Measurements from ENCODE around the gene RYR1. TPM values are rescaled to one million over a fixed set of nuclear protein-coding genes. Genes with fewer than 3 reads are reported as not detected.

Gene RYR1
- total and polyA plus RNA-seq, 2 donors from 2014 or later = 0.69 to 2.8 TPM

- no peak overlapping the region for H3K9ac ChIP-seq (ENCODE audit: low read length in 3 of 3)
- no peaks in the 10 kb centered on the region for H3K9me3 ChIP-seq (ENCODE audit: control insufficient read depth in 2 of 3, insufficient read depth in 1 of 3, low read length in 3 of 3)
- intact Hi-C loops (cut with DNase I) = no loop called here
- H3K27ac ChIP-seq (ENCODE audit: low read depth in 2 of 2, low read length in 2 of 2) = no peak overlapping the region
- DNase-seq = no peak
- no peak overlapping the region for H3K4me3 ChIP-seq (ENCODE audit: low read length in 3 of 3)
- no peak for FAIRE-seq
- no peaks in the 10 kb centered on the region for H3K36me3 ChIP-seq (ENCODE audit: control insufficient read depth in 2 of 3, insufficient read depth in 3 of 3, low read length in 3 of 3)
- no peaks in the 10 kb centered on the region for H3K27me3 ChIP-seq (ENCODE audit: control insufficient read depth, insufficient read depth, low read length)
- TF ChIP-seq, protein P1, sequence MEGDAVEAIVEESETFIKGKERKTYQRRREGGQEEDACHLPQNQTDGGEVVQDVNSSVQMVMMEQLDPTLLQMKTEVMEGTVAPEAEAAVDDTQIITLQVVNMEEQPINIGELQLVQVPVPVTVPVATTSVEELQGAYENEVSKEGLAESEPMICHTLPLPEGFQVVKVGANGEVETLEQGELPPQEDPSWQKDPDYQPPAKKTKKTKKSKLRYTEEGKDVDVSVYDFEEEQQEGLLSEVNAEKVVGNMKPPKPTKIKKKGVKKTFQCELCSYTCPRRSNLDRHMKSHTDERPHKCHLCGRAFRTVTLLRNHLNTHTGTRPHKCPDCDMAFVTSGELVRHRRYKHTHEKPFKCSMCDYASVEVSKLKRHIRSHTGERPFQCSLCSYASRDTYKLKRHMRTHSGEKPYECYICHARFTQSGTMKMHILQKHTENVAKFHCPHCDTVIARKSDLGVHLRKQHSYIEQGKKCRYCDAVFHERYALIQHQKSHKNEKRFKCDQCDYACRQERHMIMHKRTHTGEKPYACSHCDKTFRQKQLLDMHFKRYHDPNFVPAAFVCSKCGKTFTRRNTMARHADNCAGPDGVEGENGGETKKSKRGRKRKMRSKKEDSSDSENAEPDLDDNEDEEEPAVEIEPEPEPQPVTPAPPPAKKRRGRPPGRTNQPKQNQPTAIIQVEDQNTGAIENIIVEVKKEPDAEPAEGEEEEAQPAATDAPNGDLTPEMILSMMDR (IDR thresholded peaks at IDR 0.05; ENCODE audit: borderline replicate concordance, extremely low read depth, insufficient read depth) = no peak
- no peaks in the 10 kb centered on the region for H3K4me1 ChIP-seq (ENCODE audit: control insufficient read depth in 2 of 3, insufficient read depth in 2 of 3, low read depth in 1 of 3, low read length in 3 of 3)
These were observed 21.0 kb upstream of the RYR1 start for GRCh38 chr19:38412491-38412890.

- FAIRE-seq (no peak), DNase-seq (peak in 1 of 5 donors; percentile 65)
- H3K27ac ChIP-seq (ENCODE audit: low read depth in 2 of 2, low read length in 2 of 2) = no peak overlapping the region
- TF ChIP-seq, protein P1 (IDR thresholded peaks at IDR 0.05; ENCODE audit: borderline replicate concordance, extremely low read depth, insufficient read depth) = no peak
- H3K9ac ChIP-seq (ENCODE audit: low read length in 3 of 3) = no peak overlapping the region
- peaks cover 0 to 1% (median 0%) of the 10 kb centered on the region in 3 donors for H3K4me1 ChIP-seq (ENCODE audit: control insufficient read depth in 2 of 3, insufficient read depth in 2 of 3, low read depth in 1 of 3, low read length in 3 of 3)
- no peaks in the 10 kb centered on the region for H3K36me3 ChIP-seq (ENCODE audit: control insufficient read depth in 2 of 3, insufficient read depth in 3 of 3, low read length in 3 of 3)
- H3K27me3 ChIP-seq (ENCODE audit: control insufficient read depth, insufficient read depth, low read length) = no peaks in the 10 kb centered on the region
- H3K4me3 ChIP-seq (ENCODE audit: low read length in 3 of 3) = no peak overlapping the region
- intact Hi-C loops (cut with DNase I) = no loop called here
- H3K9me3 ChIP-seq (ENCODE audit: control insufficient read depth in 2 of 3, insufficient read depth in 1 of 3, low read length in 3 of 3) = no peaks in the 10 kb centered on the region
These were observed 20.5 kb upstream of the RYR1 start for GRCh38 chr19:38412961-38413360.

DNA sequence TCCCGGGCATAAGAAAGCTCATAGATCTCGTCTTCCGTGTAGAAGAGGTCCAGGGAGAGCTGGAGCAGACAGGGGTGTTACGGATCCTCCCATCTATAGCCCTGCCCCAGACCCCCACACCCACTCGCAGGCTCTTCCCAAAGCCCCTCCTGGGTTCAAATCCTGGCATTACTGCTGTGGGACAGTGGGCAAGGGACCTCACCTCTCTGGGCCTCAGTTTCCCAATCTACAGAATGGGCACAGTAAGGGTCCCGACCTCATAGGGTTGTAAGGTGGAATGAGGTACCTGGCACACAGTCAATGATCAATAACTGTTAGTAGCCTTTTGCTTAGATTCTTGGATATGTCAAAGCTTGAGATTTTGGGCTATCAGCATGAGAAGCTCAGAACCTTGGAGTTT is 20.1 kb upstream of the RYR1 start:
- intact Hi-C loops (cut with DNase I) = no loop called here
- Histone ChIP-seq H3K36me3 (ENCODE audit: control insufficient read depth in 2 of 3, insufficient read depth in 3 of 3, low read length in 3 of 3) (no peaks in the 10 kb centered on the region), H3K27me3 (ENCODE audit: control insufficient read depth, insufficient read depth, low read length) (no peaks in the 10 kb centered on the region), H3K4me1 (ENCODE audit: control insufficient read depth in 2 of 3, insufficient read depth in 2 of 3, low read depth in 1 of 3, low read length in 3 of 3) (peaks cover 0 to 5% (median 0%) of the 10 kb centered on the region in 3 donors), H3K27ac (ENCODE audit: low read depth in 2 of 2, low read length in 2 of 2) (no peak overlapping the region), H3K9me3 (ENCODE audit: control insufficient read depth in 2 of 3, insufficient read depth in 1 of 3, low read length in 3 of 3) (no peaks in the 10 kb centered on the region), H3K4me3 (ENCODE audit: low read length in 3 of 3) (no peak overlapping the region), H3K9ac (ENCODE audit: low read length in 3 of 3) (no peak overlapping the region)
- TF ChIP-seq, protein P1 (IDR thresholded peaks at IDR 0.05; ENCODE audit: borderline replicate concordance, extremely low read depth, insufficient read depth) = no peak
- FAIRE-seq (no peak), DNase-seq (no peak)

- no peak overlapping the region for H3K27ac ChIP-seq (ENCODE audit: low read depth in 2 of 2, low read length in 2 of 2)
- no peak overlapping the region for H3K4me3 ChIP-seq (ENCODE audit: low read length in 3 of 3)
- intact Hi-C loops (cut with DNase I) = no loop called here
- TF ChIP-seq, protein P1 (IDR thresholded peaks at IDR 0.05; ENCODE audit: borderline replicate concordance, extremely low read depth, insufficient read depth) = no peak
- H3K36me3 ChIP-seq (ENCODE audit: control insufficient read depth in 2 of 3, insufficient read depth in 3 of 3, low read length in 3 of 3) = no peaks in the 10 kb centered on the region
- DNase-seq (no peak), FAIRE-seq (no peak)
- no peaks in the 10 kb centered on the region for H3K27me3 ChIP-seq (ENCODE audit: control insufficient read depth, insufficient read depth, low read length)
- no peak overlapping the region for H3K9ac ChIP-seq (ENCODE audit: low read length in 3 of 3)
- H3K4me1 ChIP-seq (ENCODE audit: control insufficient read depth in 2 of 3, insufficient read depth in 2 of 3, low read depth in 1 of 3, low read length in 3 of 3) = peaks cover 0 to 5% (median 0%) of the 10 kb centered on the region in 3 donors
- no peaks in the 10 kb centered on the region for H3K9me3 ChIP-seq (ENCODE audit: control insufficient read depth in 2 of 3, insufficient read depth in 1 of 3, low read length in 3 of 3)
These were observed 16.3 kb upstream of the RYR1 start for GRCh38 chr19:38417146-38417543.
